ENCODE results near the gene GRIK3. TPM values are rescaled to one million over a fixed set of nuclear protein-coding genes. Genes with fewer than 3 reads are reported as not detected.

The GRIK3 gene
- total and polyA plus RNA-seq, 2 of the 8 experiments (the other 6 are each of a cell fraction or from before 2014, with no cell fraction given), result 2.1 to 3.4 TPM

- TF ChIP-seq CHD7 (IDR thresholded peaks at IDR 0.05; ENCODE audit: insufficient replicate concordance, low read length), result no peak
- no peak for TF ChIP-seq SUZ12 (IDR thresholded peaks at IDR 0.05; ENCODE audit: low read length)
- no peak for TF ChIP-seq RFX5 (IDR thresholded peaks at IDR 0.05; ENCODE audit: borderline replicate concordance, low read depth, low read length)
- no peak for TF ChIP-seq ATF2 (IDR thresholded peaks at IDR 0.05; ENCODE audit: low read length)
- no peak for TF ChIP-seq JUN (IDR thresholded peaks at IDR 0.05; ENCODE audit: low read depth, low read length)
- TF ChIP-seq KDM5A (IDR thresholded peaks at IDR 0.05; ENCODE audit: low read length), result no peak
- no peak for TF ChIP-seq SAP30 (IDR thresholded peaks at IDR 0.05; ENCODE audit: insufficient read depth, insufficient replicate concordance, low read length)
- no peak for TF ChIP-seq JUND (IDR thresholded peaks at IDR 0.05; ENCODE audit: low read length)
- TF ChIP-seq HDAC6 (IDR thresholded peaks at IDR 0.05; ENCODE audit: low read depth, low read length), result no peak
- no peak for TF ChIP-seq SP1 (IDR thresholded peaks at IDR 0.05; ENCODE audit: low read depth, low read length)
These were observed 2.9 kb downstream of the GRIK3 start (continued) for GRCh38 chr1:37031429-37031828.
